A549 treated with Hydrocortisone at 1 μM for 4 hours (cell line): ENCODE data around the gene RPS27L. TPM values are rescaled to one million over a fixed set of nuclear protein-coding genes. Genes with fewer than 3 reads are reported as not detected.

Experiments used
- total RNA-seq: library from RNA; stranded (reverse); fragments of 200-300 nt; extraction: Qiagen RNA extraction; gene quantifications from 5 replicates; pipeline ENCODE4 v1.2.3, GENCODE V29; 2022

Gene RPS27L
- 289 to 445 TPM (median 401 TPM) in 5 replicates for total RNA-seq

DNA sequence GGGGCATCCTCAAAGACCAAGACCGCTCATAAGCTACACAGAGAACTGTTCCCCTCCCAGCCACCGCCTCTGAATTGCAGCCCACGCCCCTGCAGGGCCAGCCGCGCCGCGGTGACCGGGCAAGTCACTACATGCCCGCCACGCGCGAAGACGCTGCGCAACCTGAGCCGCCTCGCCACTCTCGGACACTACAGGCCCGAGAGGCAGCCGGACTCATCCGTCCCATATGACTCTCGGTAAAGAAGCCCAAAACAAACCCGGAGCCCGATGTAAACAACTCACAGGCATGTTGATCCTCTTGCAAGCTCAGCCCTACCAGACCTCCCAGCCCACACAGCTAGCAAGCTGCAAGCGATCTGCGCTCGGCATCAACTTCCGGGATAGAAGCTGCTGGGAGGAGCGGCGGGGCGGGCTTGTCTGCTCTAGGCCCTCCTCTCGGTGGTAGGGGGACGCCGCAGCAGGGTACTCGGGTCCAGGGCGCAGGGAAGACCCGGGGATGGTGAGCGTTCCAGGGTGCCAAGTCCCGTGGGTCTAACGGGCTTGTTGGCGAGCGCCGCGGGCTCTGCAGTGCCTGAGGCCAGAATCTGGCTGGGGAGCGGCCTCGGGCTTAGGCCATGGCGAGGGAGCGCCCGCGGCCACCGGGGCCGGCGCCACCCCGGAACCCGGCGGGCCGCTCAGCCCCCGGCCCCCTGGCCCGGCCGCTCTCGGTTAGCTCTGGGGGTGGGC is at the start of gene RPS27L:
Gene RPS27L, minus strand, starts transcription at position 360 of the 726 bp plus-strand sequence. Its CDS starts 72 bp downstream, at position 288.

DNA sequence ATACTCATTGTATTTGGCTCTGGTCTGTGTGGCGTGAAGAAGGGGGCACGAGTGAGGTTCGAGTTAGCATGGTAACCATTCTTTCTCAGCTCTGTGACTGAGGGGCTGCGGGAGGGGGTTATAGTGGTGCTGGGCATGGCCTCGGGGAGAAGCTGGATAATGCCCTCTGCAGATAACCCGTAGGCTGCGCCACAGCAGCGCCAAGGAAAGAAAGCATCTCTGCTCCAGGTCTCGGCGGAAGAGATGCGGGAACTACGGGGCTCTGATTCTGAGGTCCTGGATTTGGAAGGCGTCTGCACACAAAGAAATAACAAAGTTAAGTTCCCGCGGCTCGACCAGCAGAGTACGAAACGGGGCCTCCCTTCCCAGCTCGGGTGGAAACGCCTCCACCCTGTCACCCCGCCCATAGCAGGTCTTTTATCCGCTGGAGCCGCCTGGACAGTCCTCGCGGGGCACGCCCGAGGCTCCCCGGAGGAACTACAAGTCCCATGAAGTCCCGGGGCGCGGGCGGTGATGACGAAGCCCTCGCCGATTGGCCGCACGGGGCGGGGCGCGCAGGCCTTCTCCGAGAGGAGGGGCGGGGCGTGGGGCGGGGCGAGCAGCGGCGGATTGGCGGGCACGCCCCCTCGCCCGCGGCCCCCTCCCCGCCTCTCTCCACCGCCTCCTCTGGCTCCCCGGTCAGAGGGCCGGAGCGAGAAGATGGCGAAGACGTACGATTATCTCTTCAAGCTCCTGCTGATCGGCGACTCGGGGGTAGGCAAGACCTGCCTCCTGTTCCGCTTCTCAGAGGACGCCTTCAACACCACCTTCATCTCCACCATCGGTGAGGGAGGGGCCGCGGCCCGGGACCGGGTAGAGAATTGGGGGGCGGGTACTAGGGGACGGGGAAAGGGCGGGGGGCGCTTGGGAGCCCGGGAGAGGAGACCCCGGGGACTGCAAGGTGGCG is 31.9 kb upstream of the RPS27L start, which contains the start of gene RAB8B:
Gene RAB8B, plus strand, starts transcription at position 681 of the 946 bp plus-strand sequence. Its CDS starts 19 bp downstream, at position 700.

DNA sequence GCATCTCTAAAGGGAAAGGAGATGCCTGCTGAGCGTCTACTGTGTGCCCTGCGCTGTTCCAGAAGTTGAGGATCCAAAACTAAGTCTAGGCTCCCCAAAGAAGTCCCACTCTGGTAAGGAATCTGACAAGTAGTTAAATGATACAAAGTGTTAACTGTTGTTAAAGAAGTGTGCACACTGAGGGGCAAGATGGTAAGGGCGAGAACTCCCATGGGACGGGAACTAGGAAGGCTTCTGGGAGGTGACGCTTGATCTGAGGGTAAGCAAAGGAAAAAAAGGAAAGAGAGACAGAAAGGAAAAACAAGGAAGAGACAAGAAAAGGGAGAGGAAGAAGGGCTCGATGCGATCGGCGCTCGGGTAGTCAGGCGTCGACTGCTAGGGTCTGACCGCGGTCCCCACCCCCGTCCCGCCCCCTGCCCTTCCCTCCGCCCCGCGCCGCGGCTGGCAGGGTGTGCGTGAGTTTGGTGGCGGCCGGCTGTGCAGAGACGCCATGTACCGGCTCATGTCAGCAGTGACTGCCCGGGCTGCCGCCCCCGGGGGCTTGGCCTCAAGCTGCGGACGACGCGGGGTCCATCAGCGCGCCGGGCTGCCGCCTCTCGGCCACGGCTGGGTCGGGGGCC is 35.8 kb downstream of the RPS27L start, which contains the start of gene LACTB:
Gene LACTB, plus strand, starts transcription at position 480 of the 620 bp plus-strand sequence. Its CDS starts 11 bp downstream, at position 491.

Other genes starting within 250 kb of the RPS27L start
- 393 to 493 TPM (median 452 TPM) in 5 replicates for gene TPM1, start 114.7 kb downstream of the RPS27L start, total RNA-seq
- 25.1 to 41.0 TPM (median 28.5 TPM) in 5 replicates for gene LACTB, start 35.6 kb downstream of the RPS27L start, total RNA-seq
- 8.9 to 22.6 TPM (median 12.4 TPM) in 5 replicates for gene RAB8B, start 32.1 kb upstream of the RPS27L start, total RNA-seq
- gene APH1B, start 120.1 kb upstream of the RPS27L start, total RNA-seq: 19.3 to 23.6 TPM (median 22.9 TPM) in 5 replicates
- gene CA12, start 224.4 kb upstream of the RPS27L start, total RNA-seq: 166 to 192 TPM (median 183 TPM) in 5 replicates